GM12891 (cell line): ENCODE results near the gene SNAP29.

Experiments
- POLR2A ChIP-seq: IDR thresholded peaks from 2 replicates; pipeline ENCODE4 v1.6.1; 2011; ENCODE audit warnings: low read depth, low read length, control low read depth
- TAF1 ChIP-seq: IDR thresholded peaks from 2 replicates; pipeline ENCODE4 v1.6.1; 2011; ENCODE audit warnings: low read depth, low read length, control low read depth

- TF ChIP-seq POLR2A (peak; percentile 65; the same call in 1 of the 2 replicates), TAF1 (peak; percentile 32; the same call in 1 of the 2 replicates)
These were observed at the start of gene SNAP29, which contains the start of gene PI4KA for GRCh38 chr22:20858615-20859416.
